NCI-H460 (cell line): Measurements from ENCODE around the gene FAM83G. TPM values are rescaled to one million over a fixed set of nuclear protein-coding genes. Genes with fewer than 3 reads are reported as not detected.

Source experiments
- DNase-seq: peaks from one replicate; pipeline ENCODE4 v3.0.0-alpha.2; 2016; ENCODE audit warnings: low read depth; ENCODE audit errors: extremely low read depth
- total RNA-seq: library from RNA; depleted of rRNA; stranded (reverse); fragments of >200 nt; shearing (Covaris generic); gene quantifications from 2 replicates; pipeline ENCODE4 v1.2.3, GENCODE V29; 2014

Gene FAM83G
- total RNA-seq, 1 experiment from 2014 or later = 17.8 TPM

- no peak for DNase-seq
Measured at GRCh38 chr17:19012171-19013080, 7.9 kb upstream of the FAM83G start.

GRCh38 chr17:19011581-19011980 is 7.0 kb upstream of the FAM83G start:
- DNase-seq = no peak

GRCh38 chr17:19010729-19011505 is 6.4 kb upstream of the FAM83G start:
- DNase-seq = no peak

GRCh38 chr17:19009970-19010369 is 5.4 kb upstream of the FAM83G start:
- DNase-seq = no peak

GRCh38 chr17:19006698-19007097 is 2.1 kb upstream of the FAM83G start:
- no peak for DNase-seq

GRCh38 chr17:19005789-19006430 is 1.3 kb upstream of the FAM83G start:
- no peak for DNase-seq

- DNase-seq = no peak
Measured at GRCh38 chr17:19005137-19005773, 691 bp upstream of the FAM83G start.

GRCh38 chr17:19003543-19004420 is 782 bp downstream of the FAM83G start:
- peak; percentile 32 for DNase-seq

- no peak for DNase-seq
Measured at GRCh38 chr17:19002805-19003542, 1.6 kb downstream of the FAM83G start.

- DNase-seq = no peak
Measured at GRCh38 chr17:19001907-19002590, 2.5 kb downstream of the FAM83G start.

GRCh38 chr17:19000531-19001325 is 3.8 kb downstream of the FAM83G start:
- no peak for DNase-seq

- no peak for DNase-seq
Measured at GRCh38 chr17:18999911-19000310, 4.7 kb downstream of the FAM83G start.

GRCh38 chr17:18999394-18999793 is 5.2 kb downstream of the FAM83G start:
- DNase-seq = no peak

- no peak for DNase-seq
Measured at GRCh38 chr17:18997650-18998196, 6.8 kb downstream of the FAM83G start.

- DNase-seq = no peak
Measured at GRCh38 chr17:18996458-18996857, 8.1 kb downstream of the FAM83G start.

- DNase-seq = no peak
Measured at GRCh38 chr17:18995220-18995619, 9.3 kb downstream of the FAM83G start.

- DNase-seq = no peak
Measured at GRCh38 chr17:18994631-18995030, 9.9 kb downstream of the FAM83G start.
